ENCODE data around the gene AKR1C8. TPM values are rescaled to one million over a fixed set of nuclear protein-coding genes. Genes with fewer than 3 reads are reported as not detected.

Gene AKR1C8
- total RNA-seq, 2 donors from 2014 or later: not detected

DNA sequence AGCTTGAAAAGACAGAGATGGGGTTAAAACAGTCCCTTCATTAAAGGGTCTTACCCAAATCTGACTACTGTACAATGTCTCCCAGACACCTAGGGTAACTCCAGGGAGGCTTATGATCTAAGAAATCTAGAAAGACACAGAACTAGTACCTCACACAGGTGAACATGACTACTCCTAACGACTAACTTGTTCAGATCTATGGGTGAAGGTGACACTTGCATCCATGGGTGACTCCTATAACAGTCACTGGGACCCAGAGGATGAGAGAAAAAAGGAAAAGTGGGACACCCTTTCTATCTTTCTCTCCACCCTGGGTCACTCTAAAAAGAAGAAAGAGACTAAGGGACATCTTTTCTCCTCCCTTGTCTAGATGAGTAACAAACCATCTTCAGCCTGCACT, 19.2 kb downstream of the AKR1C8 start:
- no peak for DNase-seq (ENCODE audit: low spot score)
- Histone ChIP-seq H3K9me3 (peaks cover 4% of the 10 kb centered on the region), H3K4me3 (no peak overlapping the region), H3K4me1 (replicated peaks) (no peaks in the 10 kb centered on the region), H3K27me3 (replicated peaks; ENCODE audit: insufficient read depth) (no peaks in the 10 kb centered on the region), H3K27ac (no peak overlapping the region), H3K36me3 (no peaks in the 10 kb centered on the region)
- 0% methylated on average over 1 of the region's 1 CpG for WGBS
- TF ChIP-seq POLR2AphosphoS5 (IDR thresholded peaks at IDR 0.05): no peak
- intact Hi-C loops (cut with DNase I): no loop called here

DNA sequence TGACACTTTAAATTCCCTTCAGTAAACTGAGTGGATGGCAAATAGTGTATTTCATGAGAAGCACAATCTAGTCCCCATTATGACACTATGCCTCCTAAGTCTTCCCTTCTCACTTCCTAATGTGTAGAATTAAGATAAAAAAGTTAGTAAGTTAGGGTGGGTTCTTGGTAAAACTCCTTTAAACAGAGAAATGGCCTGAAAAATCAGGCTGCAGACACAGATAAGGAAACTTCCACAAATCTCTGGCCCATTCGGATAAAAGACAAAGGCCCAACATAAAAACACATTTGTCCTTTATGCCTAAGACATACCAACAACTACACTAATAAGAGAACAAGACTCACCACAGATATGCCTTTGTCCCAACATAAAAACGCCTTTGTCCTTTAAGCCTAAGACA, 21.5 kb downstream of the AKR1C8 start:
- DNase-seq (ENCODE audit: low spot score): no peak
- Histone ChIP-seq H3K9me3 (peaks cover 4% of the 10 kb centered on the region), H3K27ac (no peak overlapping the region), H3K4me3 (no peak overlapping the region), H3K36me3 (no peaks in the 10 kb centered on the region), H3K27me3 (replicated peaks; ENCODE audit: insufficient read depth) (no peaks in the 10 kb centered on the region), H3K4me1 (replicated peaks) (no peaks in the 10 kb centered on the region)
- 79% methylated on average over 2 of the region's 2 CpGs for WGBS
- intact Hi-C loops (cut with DNase I): no loop called here
- TF ChIP-seq, protein P1, sequence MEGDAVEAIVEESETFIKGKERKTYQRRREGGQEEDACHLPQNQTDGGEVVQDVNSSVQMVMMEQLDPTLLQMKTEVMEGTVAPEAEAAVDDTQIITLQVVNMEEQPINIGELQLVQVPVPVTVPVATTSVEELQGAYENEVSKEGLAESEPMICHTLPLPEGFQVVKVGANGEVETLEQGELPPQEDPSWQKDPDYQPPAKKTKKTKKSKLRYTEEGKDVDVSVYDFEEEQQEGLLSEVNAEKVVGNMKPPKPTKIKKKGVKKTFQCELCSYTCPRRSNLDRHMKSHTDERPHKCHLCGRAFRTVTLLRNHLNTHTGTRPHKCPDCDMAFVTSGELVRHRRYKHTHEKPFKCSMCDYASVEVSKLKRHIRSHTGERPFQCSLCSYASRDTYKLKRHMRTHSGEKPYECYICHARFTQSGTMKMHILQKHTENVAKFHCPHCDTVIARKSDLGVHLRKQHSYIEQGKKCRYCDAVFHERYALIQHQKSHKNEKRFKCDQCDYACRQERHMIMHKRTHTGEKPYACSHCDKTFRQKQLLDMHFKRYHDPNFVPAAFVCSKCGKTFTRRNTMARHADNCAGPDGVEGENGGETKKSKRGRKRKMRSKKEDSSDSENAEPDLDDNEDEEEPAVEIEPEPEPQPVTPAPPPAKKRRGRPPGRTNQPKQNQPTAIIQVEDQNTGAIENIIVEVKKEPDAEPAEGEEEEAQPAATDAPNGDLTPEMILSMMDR (IDR thresholded peaks at IDR 0.05): no peak
- TF ChIP-seq POLR2AphosphoS5 (IDR thresholded peaks at IDR 0.05) (no peak), POLR2A (IDR thresholded peaks at IDR 0.05) (no peak)

DNA sequence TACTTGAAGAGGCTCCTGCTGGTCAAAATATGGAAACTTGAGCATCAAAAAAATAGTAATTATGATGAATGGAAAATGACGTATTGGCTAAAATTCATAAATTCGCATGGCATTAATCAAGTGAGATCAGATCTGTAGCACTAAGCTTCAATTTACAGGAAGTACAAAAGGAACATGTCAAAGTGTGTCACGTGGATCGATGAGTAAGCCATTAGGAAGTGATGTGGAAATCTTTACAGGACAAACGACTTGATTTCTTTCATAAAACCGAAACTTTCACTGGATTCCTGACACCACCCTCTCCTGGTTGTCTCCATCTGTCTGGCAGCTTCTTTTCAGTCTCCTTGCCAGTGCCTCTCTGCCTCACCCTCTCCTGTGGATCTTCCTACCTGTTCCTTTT, 25.8 kb downstream of the AKR1C8 start:
- H3K4me1 ChIP-seq (replicated peaks): no peaks in the 10 kb centered on the region
- 81% methylated on average over 6 of the region's 6 CpGs for WGBS
- no peak overlapping the region for H3K4me3 ChIP-seq
- no peak for DNase-seq (ENCODE audit: low spot score)
- H3K27me3 ChIP-seq (replicated peaks; ENCODE audit: insufficient read depth): no peaks in the 10 kb centered on the region
- H3K9me3 ChIP-seq: no peaks in the 10 kb centered on the region
- TF ChIP-seq POLR2AphosphoS5 (IDR thresholded peaks at IDR 0.05): no peak
- intact Hi-C loops (cut with DNase I): no loop called here
- no peak overlapping the region for H3K27ac ChIP-seq
- no peaks in the 10 kb centered on the region for H3K36me3 ChIP-seq

DNA sequence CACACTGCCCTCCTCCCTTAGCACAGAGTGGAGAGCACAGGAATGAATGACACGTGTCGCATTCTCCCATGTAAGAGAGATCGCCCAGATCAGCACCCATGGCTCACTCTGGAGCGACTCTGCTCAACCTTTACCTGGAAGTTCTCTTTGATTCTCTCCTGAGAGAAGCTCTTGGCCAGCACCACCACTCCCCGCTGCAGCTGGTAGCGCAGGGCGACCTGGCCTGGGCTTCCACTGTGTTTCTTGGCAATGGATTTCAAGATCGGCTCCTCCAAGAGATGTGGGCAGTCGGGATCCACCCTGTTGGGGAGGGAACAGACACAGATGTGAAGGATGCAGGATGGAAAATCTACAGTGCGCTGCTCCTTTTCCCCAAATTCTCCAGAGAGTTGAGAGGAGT, 27.4 kb downstream of the AKR1C8 start:
- Histone ChIP-seq H3K27me3 (replicated peaks; ENCODE audit: insufficient read depth) (no peaks in the 10 kb centered on the region), H3K27ac (no peak overlapping the region), H3K4me3 (no peak overlapping the region), H3K4me1 (replicated peaks) (no peaks in the 10 kb centered on the region), H3K9me3 (no peaks in the 10 kb centered on the region), H3K36me3 (no peaks in the 10 kb centered on the region)
- TF ChIP-seq POLR2A (IDR thresholded peaks at IDR 0.05): no peak
- no peak for TF ChIP-seq POLR2AphosphoS5 (IDR thresholded peaks at IDR 0.05)
- TF ChIP-seq, protein P1 (IDR thresholded peaks at IDR 0.05): no peak
- DNase-seq (ENCODE audit: low spot score): no peak
- intact Hi-C loops (cut with DNase I): no loop called here
- 80% methylated on average over 10 of the region's 10 CpGs for WGBS

DNA sequence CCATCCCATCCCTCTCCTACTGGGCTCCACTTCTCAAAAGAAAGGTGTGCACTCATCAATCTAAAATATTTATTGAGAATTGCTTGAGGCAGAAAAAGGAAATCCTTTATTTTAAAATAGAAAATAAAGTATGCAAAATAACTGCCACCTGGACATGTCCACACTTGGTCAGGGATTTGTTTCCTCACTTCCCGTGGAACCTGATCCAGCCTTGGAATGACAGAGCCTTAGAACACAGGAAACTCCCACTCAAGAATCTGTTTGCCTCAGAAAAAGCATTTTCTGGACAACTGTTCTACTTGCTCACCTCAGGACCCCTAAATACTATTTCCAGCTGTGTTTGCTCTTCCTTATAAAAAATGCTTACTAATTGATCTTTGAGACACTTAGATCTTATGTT, 29.0 kb downstream of the AKR1C8 start:
- intact Hi-C loops (cut with DNase I): no loop called here
- no peak for TF ChIP-seq POLR2A (IDR thresholded peaks at IDR 0.05)
- TF ChIP-seq, protein P1 (IDR thresholded peaks at IDR 0.05): no peak
- TF ChIP-seq POLR2AphosphoS5 (IDR thresholded peaks at IDR 0.05): no peak
- H3K4me1 ChIP-seq (replicated peaks): no peaks in the 10 kb centered on the region
- no peaks in the 10 kb centered on the region for H3K9me3 ChIP-seq
- H3K36me3 ChIP-seq: no peaks in the 10 kb centered on the region
- no peak overlapping the region for H3K27ac ChIP-seq
- H3K4me3 ChIP-seq: no peak overlapping the region
- DNase-seq (ENCODE audit: low spot score): no peak
- WGBS: 23% methylated on average over 1 of the region's 1 CpG
- H3K27me3 ChIP-seq (replicated peaks; ENCODE audit: insufficient read depth): no peaks in the 10 kb centered on the region

DNA sequence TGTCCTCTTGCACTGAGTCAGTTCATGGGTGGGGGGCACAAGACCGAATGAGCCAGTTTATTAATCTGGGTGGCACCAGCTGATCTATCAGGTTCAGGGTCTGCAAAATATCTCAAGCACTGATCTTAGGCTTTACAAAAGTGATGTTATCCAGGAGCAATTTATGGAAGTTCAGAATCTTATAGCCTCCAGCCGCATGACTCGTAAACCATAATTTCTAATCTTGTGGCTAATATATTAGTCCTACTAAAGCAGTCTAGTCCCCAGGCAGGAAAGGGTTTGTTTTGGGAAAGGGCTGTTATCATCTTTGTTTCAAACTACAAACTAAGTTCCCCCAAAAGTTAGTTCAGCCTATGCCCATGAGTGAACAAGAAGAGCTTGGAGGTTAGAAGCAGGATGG, 33.9 kb downstream of the AKR1C8 start:
- H3K36me3 ChIP-seq: no peaks in the 10 kb centered on the region
- no peaks in the 10 kb centered on the region for H3K27me3 ChIP-seq (replicated peaks; ENCODE audit: insufficient read depth)
- H3K4me1 ChIP-seq (replicated peaks): no peaks in the 10 kb centered on the region
- H3K9me3 ChIP-seq: no peaks in the 10 kb centered on the region
- intact Hi-C loops (cut with DNase I): no loop called here
- H3K27ac ChIP-seq: no peak overlapping the region
- no peak for DNase-seq (ENCODE audit: low spot score)
- no peak for TF ChIP-seq POLR2AphosphoS5 (IDR thresholded peaks at IDR 0.05)
- no peak for TF ChIP-seq POLR2A (IDR thresholded peaks at IDR 0.05)
- TF ChIP-seq, protein P1 (IDR thresholded peaks at IDR 0.05): no peak
- WGBS: 90% methylated on average over 3 of the region's 3 CpGs
- H3K4me3 ChIP-seq: no peak overlapping the region

Data from prostate gland (tissue), 2 donors.